ENCODE data around the gene GRIN2B. TPM values are rescaled to one million over a fixed set of nuclear protein-coding genes. Genes with fewer than 3 reads are reported as not detected.

The GRIN2B gene
- total and polyA plus RNA-seq, 2 donors (not counting 1 experiment from before 2014, with no cell fraction given) = 0.22 TPM; not detected in 1

DNA sequence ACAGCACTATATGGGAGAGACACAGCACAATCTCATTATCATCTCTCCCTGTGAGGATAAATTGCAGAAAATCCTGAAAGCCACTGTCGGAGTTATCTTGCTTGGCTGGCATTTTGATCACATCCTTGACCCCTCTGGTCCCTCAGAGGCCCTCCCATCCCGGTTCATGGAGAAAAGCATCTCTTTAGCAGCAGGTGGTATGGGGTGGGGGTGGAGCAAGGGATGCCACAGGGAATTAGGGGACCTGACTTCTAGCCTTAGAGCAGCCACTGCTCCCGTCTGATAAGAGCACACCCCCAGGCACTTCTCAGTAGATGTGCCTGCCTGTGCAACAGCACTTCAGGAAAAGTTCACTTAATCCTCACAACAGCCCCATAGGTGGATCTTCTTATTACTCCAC lies 38.6 kb downstream of the GRIN2B start:
- CTCF ChIA-PET = interaction anchor here (0.9 kb wide), 1 partner anchor 690 kb away, joined by 3 read pairs; no protein-coding TSS in a partner anchor
- 33% methylated on average over 1 of the region's 3 CpGs for WGBS (ENCODE audit: insufficient coverage)
- DNase-seq (no peak), ATAC-seq (ENCODE audit: low read depth) (no peak)
- no peak overlapping the region for H3K27ac Mint-ChIP-seq
- no peaks in the 10 kb centered on the region for H3K79me2 ChIP-seq (ENCODE audit: control insufficient read depth, insufficient read depth, low read length)
- H2AFZ ChIP-seq (ENCODE audit: insufficient read depth, low read depth, low read length, poor library complexity, severe bottlenecking) = no peak overlapping the region
- POLR2A ChIA-PET = no interaction called here
- H3K27ac ChIP-seq (ENCODE audit: low read length in 2 of 2) = no peak overlapping the region
- H3K36me3 ChIP-seq (replicated peaks in 1 of 2; ENCODE audit: control extremely low read depth in 1 of 2, control insufficient read depth in 1 of 2, extremely low read depth in 1 of 2, insufficient read depth in 2 of 2, low read length in 1 of 2) = no peaks in the 10 kb centered on the region
- H3K4me3 ChIP-seq (ENCODE audit: control extremely low read depth in 1 of 5, extremely low read depth in 1 of 5, insufficient read depth in 1 of 5, low read depth in 2 of 5, low read length in 4 of 5) = no peak overlapping the region
- H4K20me1 ChIP-seq (ENCODE audit: control insufficient read depth, insufficient read depth, low read length, poor library complexity, severe bottlenecking) = no peaks in the 10 kb centered on the region
- TF ChIP-seq EZH2 (IDR thresholded peaks at IDR 0.05; ENCODE audit: borderline replicate concordance, insufficient read depth, low read depth, low read length, poor library complexity, severe bottlenecking) = no peak
- TF ChIP-seq, protein P1, sequence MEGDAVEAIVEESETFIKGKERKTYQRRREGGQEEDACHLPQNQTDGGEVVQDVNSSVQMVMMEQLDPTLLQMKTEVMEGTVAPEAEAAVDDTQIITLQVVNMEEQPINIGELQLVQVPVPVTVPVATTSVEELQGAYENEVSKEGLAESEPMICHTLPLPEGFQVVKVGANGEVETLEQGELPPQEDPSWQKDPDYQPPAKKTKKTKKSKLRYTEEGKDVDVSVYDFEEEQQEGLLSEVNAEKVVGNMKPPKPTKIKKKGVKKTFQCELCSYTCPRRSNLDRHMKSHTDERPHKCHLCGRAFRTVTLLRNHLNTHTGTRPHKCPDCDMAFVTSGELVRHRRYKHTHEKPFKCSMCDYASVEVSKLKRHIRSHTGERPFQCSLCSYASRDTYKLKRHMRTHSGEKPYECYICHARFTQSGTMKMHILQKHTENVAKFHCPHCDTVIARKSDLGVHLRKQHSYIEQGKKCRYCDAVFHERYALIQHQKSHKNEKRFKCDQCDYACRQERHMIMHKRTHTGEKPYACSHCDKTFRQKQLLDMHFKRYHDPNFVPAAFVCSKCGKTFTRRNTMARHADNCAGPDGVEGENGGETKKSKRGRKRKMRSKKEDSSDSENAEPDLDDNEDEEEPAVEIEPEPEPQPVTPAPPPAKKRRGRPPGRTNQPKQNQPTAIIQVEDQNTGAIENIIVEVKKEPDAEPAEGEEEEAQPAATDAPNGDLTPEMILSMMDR (IDR thresholded peaks at IDR 0.05) = no peak
- no peak overlapping the region for H3K4me2 ChIP-seq (replicated peaks; ENCODE audit: low read depth, low read length, poor library complexity, severe bottlenecking)
- H3K9ac ChIP-seq (ENCODE audit: low read length) = no peak overlapping the region
- peaks cover 0 to 13% (median 9%) of the 10 kb centered on the region in 4 experiments for H3K27me3 ChIP-seq (replicated peaks in 1 of 4; ENCODE audit: control extremely low read depth in 1 of 4, control insufficient read depth in 3 of 4, insufficient read depth in 4 of 4, low read length in 3 of 4)
- H3K4me1 ChIP-seq (ENCODE audit: control insufficient read depth in 2 of 2, insufficient read depth in 2 of 2, low read length in 2 of 2) = peaks cover 0 to under 1% of the 10 kb centered on the region in 2 donors
- peaks cover under 1% of the 10 kb centered on the region for H3K9me3 Mint-ChIP-seq (ENCODE audit: insufficient read depth)
- H3K27me3 Mint-ChIP-seq = peaks cover 37% of the 10 kb centered on the region
- H3K4me3 Mint-ChIP-seq = no peak overlapping the region
- peaks cover under 1% of the 10 kb centered on the region for H3K4me1 Mint-ChIP-seq
- H3K9me3 ChIP-seq (ENCODE audit: control extremely low read depth in 1 of 3, control insufficient read depth in 2 of 3, insufficient read depth in 1 of 3, low read length in 2 of 3) = peaks cover 0 to 6% (median 5%) of the 10 kb centered on the region in 3 donors
- intact Hi-C loops (cut with micrococcal nuclease) = loop anchor here (5.0 kb wide), 1 partner anchor 581 kb away; no protein-coding TSS in a partner anchor
